ENCODE results near the gene CITED2. TPM values are rescaled to one million over a fixed set of nuclear protein-coding genes. Genes with fewer than 3 reads are reported as not detected.

CITED2 gene
- total RNA-seq, 2 experiments from 2014 or later: 37.5 to 39.7 TPM

GRCh38 chr6:139406577-139407343, 32.3 kb upstream of the CITED2 start:
- peaks cover 3% of the 10 kb centered on the region for H3K27me3 Mint-ChIP-seq
- no peaks in the 10 kb centered on the region for H3K9me3 Mint-ChIP-seq
- DNase-seq: no peak
- H3K4me3 Mint-ChIP-seq: no peak overlapping the region
- ATAC-seq: no peak
- ChIA-PET POLR2A (no interaction called here), CTCF (no interaction called here)
- TF ChIP-seq, protein P1, sequence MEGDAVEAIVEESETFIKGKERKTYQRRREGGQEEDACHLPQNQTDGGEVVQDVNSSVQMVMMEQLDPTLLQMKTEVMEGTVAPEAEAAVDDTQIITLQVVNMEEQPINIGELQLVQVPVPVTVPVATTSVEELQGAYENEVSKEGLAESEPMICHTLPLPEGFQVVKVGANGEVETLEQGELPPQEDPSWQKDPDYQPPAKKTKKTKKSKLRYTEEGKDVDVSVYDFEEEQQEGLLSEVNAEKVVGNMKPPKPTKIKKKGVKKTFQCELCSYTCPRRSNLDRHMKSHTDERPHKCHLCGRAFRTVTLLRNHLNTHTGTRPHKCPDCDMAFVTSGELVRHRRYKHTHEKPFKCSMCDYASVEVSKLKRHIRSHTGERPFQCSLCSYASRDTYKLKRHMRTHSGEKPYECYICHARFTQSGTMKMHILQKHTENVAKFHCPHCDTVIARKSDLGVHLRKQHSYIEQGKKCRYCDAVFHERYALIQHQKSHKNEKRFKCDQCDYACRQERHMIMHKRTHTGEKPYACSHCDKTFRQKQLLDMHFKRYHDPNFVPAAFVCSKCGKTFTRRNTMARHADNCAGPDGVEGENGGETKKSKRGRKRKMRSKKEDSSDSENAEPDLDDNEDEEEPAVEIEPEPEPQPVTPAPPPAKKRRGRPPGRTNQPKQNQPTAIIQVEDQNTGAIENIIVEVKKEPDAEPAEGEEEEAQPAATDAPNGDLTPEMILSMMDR (IDR thresholded peaks at IDR 0.05): no peak
- intact Hi-C loops (cut with micrococcal nuclease): no loop called here
- no peaks in the 10 kb centered on the region for H3K4me1 Mint-ChIP-seq (ENCODE audit: low read depth)
- H3K36me3 Mint-ChIP-seq (ENCODE audit: low read depth): no peaks in the 10 kb centered on the region
- no peak overlapping the region for H3K27ac Mint-ChIP-seq

GRCh38 chr6:139402876-139403386, 28.5 kb upstream of the CITED2 start:
- H3K9me3 Mint-ChIP-seq: no peaks in the 10 kb centered on the region
- TF ChIP-seq, protein P1 (IDR thresholded peaks at IDR 0.05): no peak
- no peak for DNase-seq
- intact Hi-C loops (cut with micrococcal nuclease): no loop called here
- CTCF ChIA-PET: no interaction called here
- POLR2A ChIA-PET: no interaction called here
- H3K36me3 Mint-ChIP-seq (ENCODE audit: low read depth): no peaks in the 10 kb centered on the region
- H3K4me3 Mint-ChIP-seq: no peak overlapping the region
- ATAC-seq: no peak
- no peaks in the 10 kb centered on the region for H3K27me3 Mint-ChIP-seq
- no peak overlapping the region for H3K27ac Mint-ChIP-seq
- H3K4me1 Mint-ChIP-seq (ENCODE audit: low read depth): no peaks in the 10 kb centered on the region

DNA sequence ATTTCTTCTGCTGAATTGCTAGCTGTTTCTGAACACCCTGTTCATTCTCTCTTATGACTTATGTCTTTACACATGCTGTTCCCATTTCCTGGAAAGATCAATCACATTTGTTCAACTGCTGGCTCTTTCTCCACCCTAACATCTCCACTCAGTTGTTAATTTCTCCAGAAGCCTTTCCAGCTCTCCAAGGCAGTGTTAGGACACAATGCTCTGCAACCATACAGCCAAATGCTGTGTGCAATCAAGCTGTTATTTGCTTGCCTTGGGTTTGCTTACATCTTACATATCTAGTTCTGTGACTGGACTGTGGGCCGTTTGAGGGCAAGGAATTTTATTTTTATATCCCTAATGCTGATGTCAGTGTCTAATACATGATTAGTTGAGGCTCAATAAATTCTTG, 24.2 kb upstream of the CITED2 start:
- no peaks in the 10 kb centered on the region for H3K27me3 Mint-ChIP-seq
- POLR2A ChIA-PET: no interaction called here

DNA sequence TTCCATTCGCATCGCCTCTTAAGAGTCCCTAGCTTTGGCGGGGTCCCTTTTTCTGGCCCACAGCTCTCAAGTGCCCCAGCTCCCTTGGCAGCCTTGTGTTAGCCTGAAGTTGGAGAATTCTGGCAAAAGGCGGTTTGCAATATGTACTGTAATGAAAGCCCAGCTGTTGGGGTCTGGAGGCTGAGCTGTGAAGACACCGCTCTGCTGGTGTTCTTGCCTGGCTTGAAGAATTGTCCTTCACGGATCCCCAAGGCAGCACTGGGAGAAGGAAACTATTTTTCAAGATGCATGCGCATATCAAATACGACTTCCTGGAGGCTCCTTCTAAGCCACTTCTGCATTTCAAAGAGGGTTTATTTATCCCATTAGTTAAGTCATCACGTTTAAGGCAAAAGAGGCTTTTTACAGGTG, 21.4 kb upstream of the CITED2 start:
- ATAC-seq (no peak), DNase-seq (no peak)
- Mint-ChIP-seq H3K27ac (no peak overlapping the region), H3K27me3 (no peaks in the 10 kb centered on the region), H3K36me3 (ENCODE audit: low read depth) (no peaks in the 10 kb centered on the region), H3K4me1 (ENCODE audit: low read depth) (no peaks in the 10 kb centered on the region), H3K9me3 (no peaks in the 10 kb centered on the region), H3K4me3 (no peak overlapping the region)
- intact Hi-C loops (cut with micrococcal nuclease): no loop called here
- ChIA-PET CTCF (interaction anchor here (1.1 kb wide), 1 partner anchor 26 kb away, joined by 3 read pairs; no protein-coding TSS in a partner anchor), POLR2A (no interaction called here)
- TF ChIP-seq, protein P1 (IDR thresholded peaks at IDR 0.05): no peak

More for the DNA sequence above, 24.2 kb upstream of the CITED2 start:
- H3K4me1 Mint-ChIP-seq (ENCODE audit: low read depth): no peaks in the 10 kb centered on the region
- H3K4me3 Mint-ChIP-seq: no peak overlapping the region
- H3K9me3 Mint-ChIP-seq: no peaks in the 10 kb centered on the region
- no peak overlapping the region for H3K27ac Mint-ChIP-seq
- CTCF ChIA-PET: no interaction called here
- TF ChIP-seq, protein P1 (IDR thresholded peaks at IDR 0.05): no peak
- DNase-seq (no peak), ATAC-seq (no peak)
- H3K36me3 Mint-ChIP-seq (ENCODE audit: low read depth): no peaks in the 10 kb centered on the region
- intact Hi-C loops (cut with micrococcal nuclease): no loop called here

DNA sequence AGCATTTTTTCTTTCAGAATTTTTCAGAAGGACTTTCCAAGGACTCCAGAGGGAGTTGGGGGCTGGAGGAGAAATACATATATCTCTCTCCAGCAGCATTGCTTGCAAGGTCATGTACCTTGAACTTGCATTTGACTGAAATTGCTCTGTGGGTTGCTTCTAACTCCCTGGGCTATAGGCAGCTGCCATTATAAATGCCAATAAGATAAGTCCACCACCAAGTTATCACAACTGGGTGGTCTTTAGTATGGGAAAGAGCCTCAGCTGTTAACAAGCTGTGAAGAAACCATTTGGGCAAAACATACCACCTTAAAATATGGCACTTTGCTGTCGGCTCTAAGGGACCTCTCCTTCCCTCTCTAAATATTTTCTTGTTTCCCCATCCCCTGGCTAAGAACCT, 20.9 kb upstream of the CITED2 start:
- ATAC-seq (no peak), DNase-seq (no peak)
- intact Hi-C loops (cut with micrococcal nuclease): no loop called here
- Mint-ChIP-seq H3K4me1 (ENCODE audit: low read depth) (no peaks in the 10 kb centered on the region), H3K4me3 (no peak overlapping the region), H3K9me3 (no peaks in the 10 kb centered on the region), H3K36me3 (ENCODE audit: low read depth) (no peaks in the 10 kb centered on the region), H3K27me3 (no peaks in the 10 kb centered on the region), H3K27ac (no peak overlapping the region)
- CTCF ChIA-PET: interaction anchor here (1.1 kb wide), 1 partner anchor 26 kb away, joined by 3 read pairs; no protein-coding TSS in a partner anchor
- TF ChIP-seq, protein P1 (IDR thresholded peaks at IDR 0.05): no peak
- POLR2A ChIA-PET: interaction anchor here (0.6 kb wide), 1 partner anchor 20 kb away, joined by 3 read pairs; no protein-coding TSS in a partner anchor

Measured in activated CD8-positive, alpha-beta T cell treated with anti-CD3 and anti-CD28 coated beads for 36 hours (primary cell).